Measurements from ENCODE around the gene CDC7.
A peak's percentile ranks its signal among the peaks of the same experiment; 100 is the strongest.

Gene CDC7

GRCh38 chr1:91564888-91565701, 64.4 kb downstream of the CDC7 start:
- Histone ChIP-seq H3K4me1 (ENCODE audit: insufficient read depth, insufficient read length) (no peaks in the 10 kb centered on the region), H3K27me3 (ENCODE audit: insufficient read depth, insufficient read length) (no peaks in the 10 kb centered on the region), H3K36me3 (ENCODE audit: insufficient read depth, insufficient read length, low read length) (no peaks in the 10 kb centered on the region), H3K9ac (ENCODE audit: insufficient read length, low read depth) (no peak overlapping the region), H3K9me3 (ENCODE audit: insufficient read depth, low read length) (peaks cover 12% of the 10 kb centered on the region), H3K4me3 (ENCODE audit: insufficient read length, low read depth) (no peak overlapping the region)
- TF ChIP-seq YY1 (IDR thresholded peaks at IDR 0.05; ENCODE audit: insufficient read depth, insufficient read length) (no peak), SUZ12 (IDR thresholded peaks at IDR 0.05; ENCODE audit: extremely low read depth, insufficient read depth, insufficient read length) (no peak), ZNF274 (IDR thresholded peaks at IDR 0.05; ENCODE audit: low read depth, low read length) (no peak)
- DNase-seq (ENCODE audit: low read depth, low spot score) = peak; percentile 42

- Histone ChIP-seq H3K4me3 (ENCODE audit: insufficient read length, low read depth) (no peak overlapping the region), H3K9me3 (ENCODE audit: insufficient read depth, low read length) (peaks cover 12% of the 10 kb centered on the region), H3K9ac (ENCODE audit: insufficient read length, low read depth) (no peak overlapping the region), H3K36me3 (ENCODE audit: insufficient read depth, insufficient read length, low read length) (no peaks in the 10 kb centered on the region), H3K27me3 (ENCODE audit: insufficient read depth, insufficient read length) (no peaks in the 10 kb centered on the region), H3K4me1 (ENCODE audit: insufficient read depth, insufficient read length) (no peaks in the 10 kb centered on the region)
- DNase-seq (ENCODE audit: low read depth, low spot score) = no peak
- TF ChIP-seq SUZ12 (IDR thresholded peaks at IDR 0.05; ENCODE audit: extremely low read depth, insufficient read depth, insufficient read length) (no peak), YY1 (IDR thresholded peaks at IDR 0.05; ENCODE audit: insufficient read depth, insufficient read length) (no peak), ZNF274 (IDR thresholded peaks at IDR 0.05; ENCODE audit: low read depth, low read length) (no peak)
These were observed 66.9 kb downstream of the CDC7 start for GRCh38 chr1:91567583-91567982.

GRCh38 chr1:91568261-91568660, 67.6 kb downstream of the CDC7 start:
- H3K4me1 ChIP-seq (ENCODE audit: insufficient read depth, insufficient read length) = no peaks in the 10 kb centered on the region
- H3K36me3 ChIP-seq (ENCODE audit: insufficient read depth, insufficient read length, low read length) = no peaks in the 10 kb centered on the region
- H3K4me3 ChIP-seq (ENCODE audit: insufficient read length, low read depth) = no peak overlapping the region
- H3K27me3 ChIP-seq (ENCODE audit: insufficient read depth, insufficient read length) = no peaks in the 10 kb centered on the region
- DNase-seq (ENCODE audit: low read depth, low spot score) = no peak
- no peak overlapping the region for H3K9ac ChIP-seq (ENCODE audit: insufficient read length, low read depth)
- TF ChIP-seq SUZ12 (IDR thresholded peaks at IDR 0.05; ENCODE audit: extremely low read depth, insufficient read depth, insufficient read length) (no peak), YY1 (IDR thresholded peaks at IDR 0.05; ENCODE audit: insufficient read depth, insufficient read length) (no peak), ZNF274 (IDR thresholded peaks at IDR 0.05; ENCODE audit: low read depth, low read length) (no peak)
- H3K9me3 ChIP-seq (ENCODE audit: insufficient read depth, low read length) = peaks cover 11% of the 10 kb centered on the region

- Histone ChIP-seq H3K36me3 (ENCODE audit: insufficient read depth, insufficient read length, low read length) (no peaks in the 10 kb centered on the region), H3K9ac (ENCODE audit: insufficient read length, low read depth) (no peak overlapping the region), H3K4me3 (ENCODE audit: insufficient read length, low read depth) (no peak overlapping the region), H3K9me3 (ENCODE audit: insufficient read depth, low read length) (no peaks in the 10 kb centered on the region), H3K27me3 (ENCODE audit: insufficient read depth, insufficient read length) (no peaks in the 10 kb centered on the region), H3K4me1 (ENCODE audit: insufficient read depth, insufficient read length) (no peaks in the 10 kb centered on the region)
- DNase-seq (ENCODE audit: low read depth, low spot score) = no peak
- no peak for TF ChIP-seq ZNF274 (IDR thresholded peaks at IDR 0.05; ENCODE audit: low read depth, low read length)
- TF ChIP-seq SUZ12 (IDR thresholded peaks at IDR 0.05; ENCODE audit: extremely low read depth, insufficient read depth, insufficient read length) = no peak
- no peak for TF ChIP-seq YY1 (IDR thresholded peaks at IDR 0.05; ENCODE audit: insufficient read depth, insufficient read length)
These were observed 68.9 kb downstream of the CDC7 start for GRCh38 chr1:91569411-91570119.

- Histone ChIP-seq H3K27me3 (ENCODE audit: insufficient read depth, insufficient read length) (no peaks in the 10 kb centered on the region), H3K36me3 (ENCODE audit: insufficient read depth, insufficient read length, low read length) (no peaks in the 10 kb centered on the region), H3K9ac (ENCODE audit: insufficient read length, low read depth) (no peak overlapping the region), H3K9me3 (ENCODE audit: insufficient read depth, low read length) (no peaks in the 10 kb centered on the region), H3K4me3 (ENCODE audit: insufficient read length, low read depth) (no peak overlapping the region), H3K4me1 (ENCODE audit: insufficient read depth, insufficient read length) (no peaks in the 10 kb centered on the region)
- TF ChIP-seq YY1 (IDR thresholded peaks at IDR 0.05; ENCODE audit: insufficient read depth, insufficient read length) = no peak
- no peak for TF ChIP-seq ZNF274 (IDR thresholded peaks at IDR 0.05; ENCODE audit: low read depth, low read length)
- TF ChIP-seq SUZ12 (IDR thresholded peaks at IDR 0.05; ENCODE audit: extremely low read depth, insufficient read depth, insufficient read length) = no peak
- no peak for DNase-seq (ENCODE audit: low read depth, low spot score)
These were observed 69.4 kb downstream of the CDC7 start for GRCh38 chr1:91570120-91570448.

GRCh38 chr1:91572044-91572443, 71.4 kb downstream of the CDC7 start:
- no peak overlapping the region for H3K4me3 ChIP-seq (ENCODE audit: insufficient read length, low read depth)
- no peaks in the 10 kb centered on the region for H3K4me1 ChIP-seq (ENCODE audit: insufficient read depth, insufficient read length)
- TF ChIP-seq SUZ12 (IDR thresholded peaks at IDR 0.05; ENCODE audit: extremely low read depth, insufficient read depth, insufficient read length) = no peak
- no peak for TF ChIP-seq ZNF274 (IDR thresholded peaks at IDR 0.05; ENCODE audit: low read depth, low read length)
- TF ChIP-seq YY1 (IDR thresholded peaks at IDR 0.05; ENCODE audit: insufficient read depth, insufficient read length) = no peak
- H3K9ac ChIP-seq (ENCODE audit: insufficient read length, low read depth) = no peak overlapping the region
- DNase-seq (ENCODE audit: low read depth, low spot score) = no peak
- H3K27me3 ChIP-seq (ENCODE audit: insufficient read depth, insufficient read length) = no peaks in the 10 kb centered on the region
- H3K36me3 ChIP-seq (ENCODE audit: insufficient read depth, insufficient read length, low read length) = no peaks in the 10 kb centered on the region
- H3K9me3 ChIP-seq (ENCODE audit: insufficient read depth, low read length) = no peaks in the 10 kb centered on the region

All from NT2/D1 (cell line).